GM12873 (cell line): Measurements from ENCODE around the gene GIMAP5.

Experiments
- TF ChIP-seq, protein P1 (sequence below): IDR thresholded peaks from 2 replicates; pipeline ENCODE4 v1.5.1; 2012; ENCODE audit warnings: low read depth, mild to moderate bottlenecking, moderate library complexity, low read length, control low read depth; ENCODE audit not compliant: insufficient read depth; ENCODE audit errors: missing control alignments

GIMAP5 gene

DNA sequence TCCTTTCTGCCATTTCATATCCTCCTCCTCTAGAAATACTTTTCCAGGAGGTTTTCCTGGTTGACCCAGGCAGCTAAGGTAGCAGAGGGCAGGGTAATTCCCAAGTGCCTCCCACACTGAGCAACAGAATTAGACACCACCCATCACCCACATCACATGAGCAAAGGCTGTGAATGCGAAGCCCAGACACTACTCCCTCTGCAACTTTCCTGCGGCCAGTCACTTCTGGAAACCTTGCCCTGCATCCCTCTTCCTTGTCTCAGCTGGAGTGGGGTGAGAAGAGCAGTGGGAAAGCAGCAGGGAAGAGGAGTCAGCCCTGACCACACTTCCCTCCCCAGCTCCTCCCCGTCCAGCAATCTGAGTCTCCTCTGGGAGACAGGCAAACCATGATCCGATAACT lies 47.7 kb downstream of the GIMAP5 start:
- TF ChIP-seq, protein P1, sequence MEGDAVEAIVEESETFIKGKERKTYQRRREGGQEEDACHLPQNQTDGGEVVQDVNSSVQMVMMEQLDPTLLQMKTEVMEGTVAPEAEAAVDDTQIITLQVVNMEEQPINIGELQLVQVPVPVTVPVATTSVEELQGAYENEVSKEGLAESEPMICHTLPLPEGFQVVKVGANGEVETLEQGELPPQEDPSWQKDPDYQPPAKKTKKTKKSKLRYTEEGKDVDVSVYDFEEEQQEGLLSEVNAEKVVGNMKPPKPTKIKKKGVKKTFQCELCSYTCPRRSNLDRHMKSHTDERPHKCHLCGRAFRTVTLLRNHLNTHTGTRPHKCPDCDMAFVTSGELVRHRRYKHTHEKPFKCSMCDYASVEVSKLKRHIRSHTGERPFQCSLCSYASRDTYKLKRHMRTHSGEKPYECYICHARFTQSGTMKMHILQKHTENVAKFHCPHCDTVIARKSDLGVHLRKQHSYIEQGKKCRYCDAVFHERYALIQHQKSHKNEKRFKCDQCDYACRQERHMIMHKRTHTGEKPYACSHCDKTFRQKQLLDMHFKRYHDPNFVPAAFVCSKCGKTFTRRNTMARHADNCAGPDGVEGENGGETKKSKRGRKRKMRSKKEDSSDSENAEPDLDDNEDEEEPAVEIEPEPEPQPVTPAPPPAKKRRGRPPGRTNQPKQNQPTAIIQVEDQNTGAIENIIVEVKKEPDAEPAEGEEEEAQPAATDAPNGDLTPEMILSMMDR: no peak

DNA sequence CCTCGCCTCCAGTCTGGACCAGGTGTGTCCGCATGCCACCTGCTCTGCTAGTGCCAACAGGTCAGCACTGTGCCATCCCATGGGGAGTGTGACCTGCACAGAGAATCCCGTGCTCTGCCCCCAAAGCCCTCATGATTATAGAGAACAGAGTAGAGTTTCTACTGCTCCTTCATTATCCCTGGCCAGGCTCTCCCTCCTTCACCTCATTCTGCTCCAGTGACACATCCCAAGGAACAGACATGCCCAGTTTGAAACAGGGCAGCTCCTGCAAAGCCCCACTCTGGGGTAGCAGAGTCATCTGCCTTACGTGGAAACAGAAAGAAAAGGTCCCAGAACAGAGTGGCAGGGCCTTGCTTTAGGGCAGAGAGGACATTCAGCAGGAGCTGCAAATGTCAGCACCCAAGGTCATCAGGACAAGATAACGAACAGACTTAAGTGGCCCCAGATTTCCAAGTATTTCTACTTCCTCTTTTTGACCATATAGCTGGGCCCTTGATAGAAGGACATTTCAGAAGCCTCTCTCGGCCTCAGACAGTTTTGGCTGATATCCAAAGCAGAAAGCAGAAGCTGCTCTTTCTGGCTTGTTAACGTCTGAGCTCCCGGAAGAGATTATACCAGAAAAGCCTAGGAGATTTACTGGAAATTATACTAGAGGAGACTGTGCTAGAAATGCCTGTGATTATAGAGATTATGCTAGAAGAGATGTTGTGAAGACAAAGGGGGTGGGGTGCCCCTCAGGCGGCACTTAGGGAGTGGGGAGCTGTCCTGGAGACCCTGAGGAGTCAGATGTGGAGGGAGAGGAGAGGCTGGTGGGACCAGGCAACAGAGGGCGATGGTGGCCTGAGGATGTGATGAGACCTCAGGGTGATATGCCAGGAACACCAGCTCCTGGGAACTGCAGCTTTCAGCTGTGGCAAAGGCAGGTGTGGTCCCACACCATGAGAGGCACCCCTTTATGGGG lies 50.4 kb downstream of the GIMAP5 start:
- TF ChIP-seq, protein P1: no peak

DNA sequence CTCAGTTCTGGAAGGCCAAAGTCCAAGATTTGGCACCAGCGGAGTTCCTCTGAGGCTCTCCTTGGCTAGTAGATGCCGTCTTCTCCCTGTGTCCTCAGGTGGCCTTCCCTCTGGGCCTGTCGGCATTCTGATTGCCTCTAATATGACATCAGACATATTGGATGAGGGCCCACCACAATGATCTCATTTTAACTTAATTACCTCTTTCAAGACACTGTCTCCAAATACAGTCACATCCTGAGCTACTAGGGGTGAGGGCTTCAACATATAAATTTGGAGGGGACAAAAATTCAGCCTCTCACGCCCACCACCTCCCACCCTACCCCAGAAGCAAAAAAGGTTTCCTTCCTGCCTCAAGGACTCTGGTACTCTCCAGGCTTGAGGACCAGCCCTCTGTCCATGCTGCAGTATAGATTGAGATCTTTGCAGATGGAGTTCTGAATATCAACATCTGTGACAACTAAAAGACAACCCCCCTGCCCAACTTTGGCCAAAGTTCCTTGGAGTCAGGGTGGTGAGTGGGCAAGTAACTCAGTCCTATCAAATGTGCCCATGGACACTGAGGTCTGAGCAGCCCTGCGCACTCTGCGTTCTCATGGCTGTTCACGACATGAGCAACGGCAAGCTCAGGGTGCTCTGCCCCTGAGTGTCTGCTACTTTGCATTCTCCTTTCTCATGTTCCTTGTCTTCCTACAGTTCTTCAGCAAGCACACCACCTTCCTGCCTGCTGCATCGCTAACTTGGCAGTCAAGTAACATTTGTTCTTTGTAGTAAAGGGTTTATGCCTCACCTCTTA lies 51.5 kb downstream of the GIMAP5 start:
- TF ChIP-seq, protein P1: no peak

DNA sequence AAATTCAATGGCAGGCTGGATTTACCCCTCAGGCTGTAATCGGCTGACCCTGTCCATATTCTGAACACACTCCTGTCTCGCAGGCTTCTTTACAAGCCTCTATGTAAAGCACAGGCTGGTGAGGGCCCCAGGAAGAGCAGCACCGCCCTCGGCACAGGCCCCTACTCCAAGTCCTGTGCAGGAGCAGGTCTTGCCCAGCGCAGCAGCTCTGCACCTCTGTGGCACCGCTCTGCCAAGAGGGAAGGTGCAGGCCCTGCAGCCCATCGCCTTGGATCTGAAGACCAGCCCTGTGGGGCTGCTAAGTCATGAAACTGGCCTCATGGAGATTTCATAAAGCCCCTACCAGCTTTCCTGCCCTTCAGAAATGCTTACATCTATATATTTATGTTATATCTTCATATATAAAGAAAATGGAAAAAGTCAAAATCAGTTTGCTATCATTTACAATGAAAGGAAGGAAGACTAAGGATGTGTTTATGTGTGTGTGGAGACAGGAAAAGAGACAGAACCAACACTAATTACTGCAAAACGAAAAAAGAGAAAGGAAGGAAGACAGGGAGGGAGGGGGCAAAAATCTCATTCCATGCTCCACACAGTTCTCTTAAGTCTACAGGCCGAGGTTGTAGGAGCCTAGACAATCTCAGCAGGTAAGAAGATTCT lies 53.3 kb downstream of the GIMAP5 start:
- TF ChIP-seq, protein P1: no peak

DNA sequence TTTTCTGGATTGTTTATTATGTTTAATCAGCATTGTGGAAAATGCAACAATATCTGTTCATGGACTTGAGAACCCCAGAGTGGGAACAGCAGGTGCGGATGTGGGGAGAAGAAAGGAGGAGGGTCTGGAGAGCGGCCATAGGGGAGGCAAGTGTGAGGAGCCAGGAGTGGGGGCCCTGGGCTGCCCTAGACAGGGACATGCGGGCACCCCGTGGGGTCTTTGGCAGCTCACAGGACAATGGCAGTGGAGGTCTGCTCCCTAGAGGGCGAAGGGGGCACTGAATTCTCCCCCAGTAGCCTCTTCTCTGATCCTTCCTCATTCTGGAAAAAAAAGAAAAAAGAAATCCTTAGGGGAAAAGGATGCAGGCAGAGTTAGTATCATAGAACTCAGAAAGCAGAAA lies 54.1 kb downstream of the GIMAP5 start:
- TF ChIP-seq, protein P1: no peak

DNA sequence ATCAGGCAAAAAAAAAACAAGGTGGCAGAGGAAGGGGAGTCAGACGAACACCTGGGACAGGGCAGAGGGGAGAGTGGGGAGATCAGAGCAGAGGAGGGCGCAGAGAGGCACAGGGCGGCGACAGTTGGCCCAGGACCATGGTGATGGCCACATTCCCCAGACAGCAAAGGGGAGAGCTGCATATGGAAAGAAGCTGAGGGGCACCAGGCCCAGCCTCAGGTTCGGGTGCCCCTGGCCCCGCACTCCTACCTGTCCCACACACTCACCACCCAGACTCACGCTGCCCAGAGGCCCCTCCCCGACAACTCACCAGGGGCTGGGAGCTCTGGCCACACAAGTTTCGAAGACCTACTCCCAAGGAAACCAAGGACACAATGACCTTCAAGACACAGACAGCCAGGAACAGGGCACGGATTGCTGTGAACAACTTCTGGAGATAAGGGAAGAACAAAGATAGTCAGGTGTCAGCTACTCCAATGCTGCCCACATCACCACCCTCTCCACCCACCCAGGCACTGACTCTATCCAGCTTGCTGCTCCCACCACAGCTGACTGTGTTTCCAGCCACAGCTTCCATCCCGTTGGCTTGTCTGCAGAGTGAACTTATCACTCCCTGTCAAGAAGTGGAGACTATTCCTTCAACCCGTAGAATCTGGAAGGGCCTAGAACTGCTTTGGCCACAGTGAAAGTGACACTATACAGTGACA lies 54.7 kb downstream of the GIMAP5 start:
- TF ChIP-seq, protein P1: no peak
